ENCODE measurements around the gene NOP56. TPM values are rescaled to one million over a fixed set of nuclear protein-coding genes. Genes with fewer than 3 reads are reported as not detected.

Gene NOP56
- total and polyA plus RNA-seq, 9 of the 15 experiments (the other 6 are each of a cell fraction or from before 2014, with no cell fraction given) = 295 to 697 (median 439) TPM

DNA sequence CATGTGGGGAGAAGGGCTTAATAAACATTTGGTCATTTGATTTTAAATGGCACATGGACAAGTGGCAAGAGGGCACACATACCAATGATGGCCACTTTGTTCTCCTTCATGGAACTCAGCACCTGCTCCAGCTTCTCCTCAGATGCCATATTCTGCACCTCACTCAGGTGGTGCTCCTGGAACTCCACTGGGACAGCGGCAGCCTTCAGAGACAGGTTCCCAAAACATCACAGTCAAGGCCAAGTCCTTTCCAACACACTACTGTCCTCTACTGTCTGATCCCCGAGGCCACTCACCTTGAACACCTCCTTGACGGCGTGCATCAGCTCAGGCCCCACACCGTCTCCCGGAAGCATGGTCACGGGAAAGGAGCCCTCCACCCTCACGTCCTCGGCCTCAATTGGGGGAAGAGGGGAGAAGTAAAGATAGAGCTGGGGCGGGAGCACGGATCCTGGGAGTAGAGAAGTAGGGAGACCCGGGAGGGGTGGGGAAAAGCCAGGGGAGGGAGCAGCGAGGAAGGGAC is 11.0 kb downstream of the NOP56 start:
- DNase-seq (ENCODE audit: extremely low read depth in 1 of 4, low spot score in 3 of 4) (peak in 2 of 4 experiments; percentile 34 to 35), ATAC-seq (no peak), FAIRE-seq (no peak)
- Histone ChIP-seq H3K4me3 (peak overlapping the region; percentile 58), H2AFZ (ENCODE audit: low read depth, low read length) (peak overlapping the region; percentile 78), H3K27me3 (ENCODE audit: control insufficient read depth in 2 of 2, insufficient read depth in 2 of 2, low read length in 2 of 2) (no peaks in the 10 kb centered on the region), H3K4me2 (ENCODE audit: insufficient read depth, low read length) (peak overlapping the region; percentile 97), H3K27ac (ENCODE audit: extremely low read depth, low read depth, low read length) (peak overlapping the region; percentile 95), H3K36me3 (ENCODE audit: control insufficient read depth, insufficient read depth, low read length) (peaks cover 44% of the 10 kb centered on the region), H3K9ac (ENCODE audit: insufficient read depth in 1 of 2, low read depth in 2 of 2, low read length in 2 of 2) (peak overlapping the region; percentile 90 to 96), H3K9me1 (ENCODE audit: control insufficient read depth, insufficient read depth, low read length) (no peaks in the 10 kb centered on the region), H3K4me1 (replicated peaks in 1 of 2; ENCODE audit: control insufficient read depth in 2 of 2, insufficient read depth in 2 of 2, low read length in 2 of 2) (peaks cover 0 to 2% of the 10 kb centered on the region in 2 experiments; a peak in 2 of 5 replicates), H3K79me2 (ENCODE audit: control insufficient read depth, insufficient read depth, low read length) (peaks cover 16% of the 10 kb centered on the region), H3K9me3 (replicated peaks; ENCODE audit: control insufficient read depth, insufficient read depth, low read depth, low read length) (no peaks in the 10 kb centered on the region), H4K20me1 (replicated peaks; ENCODE audit: control insufficient read depth, insufficient read depth, low read length) (0 out of 2 replicates have a peak, but pooled peaks cover 5% of the 10 kb centered on the region)
- intact Hi-C loops (cut with micrococcal nuclease) (no loop called here), in situ Hi-C loops (cut with MboI) (no loop called here)
- POLR2A ChIA-PET = interaction anchor here (0.7 to 2.2 kb wide), 4 partner anchors 10 to 349 kb away, joined by 3 to 46 read pairs (median 4); partner anchors contain the start of genes NOP56 and SNRPB
- WGBS (ENCODE audit: insufficient coverage, low coverage, missing lambda C conversion rate) = 0% methylated on average over 9 of the region's 13 CpGs
- BruUV-seq (replicated peaks) = TSS peak; percentile 53
- CTCF ChIA-PET (ENCODE audit: low intra/inter-chr PET ratio) = no interaction called here
- TF ChIP-seq SIX5 (IDR thresholded peaks at IDR 0.05; ENCODE audit: borderline replicate concordance in 1 of 2, insufficient read depth in 1 of 2, low read depth in 1 of 2, low read length in 2 of 2) = no peak
- TF ChIP-seq ZNF830 (CRISPR knock-in tag; IDR thresholded peaks at IDR 0.05) = no peak
- no peak for TF ChIP-seq PURB (CRISPR knock-in tag; IDR thresholded peaks at IDR 0.05; ENCODE audit: low read depth)
- no peak for TF ChIP-seq STAT5B (CRISPR knock-in tag; IDR thresholded peaks at IDR 0.05)
- TF ChIP-seq ADNP (tag; IDR thresholded peaks at IDR 0.05) = no peak
- no peak for TF ChIP-seq TAF9B (IDR thresholded peaks at IDR 0.05; ENCODE audit: partially characterized antibody)
- TF ChIP-seq ZNF197 (CRISPR knock-in tag; IDR thresholded peaks at IDR 0.05; ENCODE audit: low read depth) = no peak
- no peak for TF ChIP-seq HNRNPH1 (optimal IDR thresholded peaks at IDR 0.05; ENCODE audit: low read depth, low read length)
- TF ChIP-seq HNRNPK (IDR thresholded peaks at IDR 0.05; ENCODE audit: low read depth, low read length, poor library complexity, severe bottlenecking) = no peak
- no peak for TF ChIP-seq EP300 (IDR thresholded peaks at IDR 0.05; ENCODE audit: low read length)
- TF ChIP-seq, protein P1, sequence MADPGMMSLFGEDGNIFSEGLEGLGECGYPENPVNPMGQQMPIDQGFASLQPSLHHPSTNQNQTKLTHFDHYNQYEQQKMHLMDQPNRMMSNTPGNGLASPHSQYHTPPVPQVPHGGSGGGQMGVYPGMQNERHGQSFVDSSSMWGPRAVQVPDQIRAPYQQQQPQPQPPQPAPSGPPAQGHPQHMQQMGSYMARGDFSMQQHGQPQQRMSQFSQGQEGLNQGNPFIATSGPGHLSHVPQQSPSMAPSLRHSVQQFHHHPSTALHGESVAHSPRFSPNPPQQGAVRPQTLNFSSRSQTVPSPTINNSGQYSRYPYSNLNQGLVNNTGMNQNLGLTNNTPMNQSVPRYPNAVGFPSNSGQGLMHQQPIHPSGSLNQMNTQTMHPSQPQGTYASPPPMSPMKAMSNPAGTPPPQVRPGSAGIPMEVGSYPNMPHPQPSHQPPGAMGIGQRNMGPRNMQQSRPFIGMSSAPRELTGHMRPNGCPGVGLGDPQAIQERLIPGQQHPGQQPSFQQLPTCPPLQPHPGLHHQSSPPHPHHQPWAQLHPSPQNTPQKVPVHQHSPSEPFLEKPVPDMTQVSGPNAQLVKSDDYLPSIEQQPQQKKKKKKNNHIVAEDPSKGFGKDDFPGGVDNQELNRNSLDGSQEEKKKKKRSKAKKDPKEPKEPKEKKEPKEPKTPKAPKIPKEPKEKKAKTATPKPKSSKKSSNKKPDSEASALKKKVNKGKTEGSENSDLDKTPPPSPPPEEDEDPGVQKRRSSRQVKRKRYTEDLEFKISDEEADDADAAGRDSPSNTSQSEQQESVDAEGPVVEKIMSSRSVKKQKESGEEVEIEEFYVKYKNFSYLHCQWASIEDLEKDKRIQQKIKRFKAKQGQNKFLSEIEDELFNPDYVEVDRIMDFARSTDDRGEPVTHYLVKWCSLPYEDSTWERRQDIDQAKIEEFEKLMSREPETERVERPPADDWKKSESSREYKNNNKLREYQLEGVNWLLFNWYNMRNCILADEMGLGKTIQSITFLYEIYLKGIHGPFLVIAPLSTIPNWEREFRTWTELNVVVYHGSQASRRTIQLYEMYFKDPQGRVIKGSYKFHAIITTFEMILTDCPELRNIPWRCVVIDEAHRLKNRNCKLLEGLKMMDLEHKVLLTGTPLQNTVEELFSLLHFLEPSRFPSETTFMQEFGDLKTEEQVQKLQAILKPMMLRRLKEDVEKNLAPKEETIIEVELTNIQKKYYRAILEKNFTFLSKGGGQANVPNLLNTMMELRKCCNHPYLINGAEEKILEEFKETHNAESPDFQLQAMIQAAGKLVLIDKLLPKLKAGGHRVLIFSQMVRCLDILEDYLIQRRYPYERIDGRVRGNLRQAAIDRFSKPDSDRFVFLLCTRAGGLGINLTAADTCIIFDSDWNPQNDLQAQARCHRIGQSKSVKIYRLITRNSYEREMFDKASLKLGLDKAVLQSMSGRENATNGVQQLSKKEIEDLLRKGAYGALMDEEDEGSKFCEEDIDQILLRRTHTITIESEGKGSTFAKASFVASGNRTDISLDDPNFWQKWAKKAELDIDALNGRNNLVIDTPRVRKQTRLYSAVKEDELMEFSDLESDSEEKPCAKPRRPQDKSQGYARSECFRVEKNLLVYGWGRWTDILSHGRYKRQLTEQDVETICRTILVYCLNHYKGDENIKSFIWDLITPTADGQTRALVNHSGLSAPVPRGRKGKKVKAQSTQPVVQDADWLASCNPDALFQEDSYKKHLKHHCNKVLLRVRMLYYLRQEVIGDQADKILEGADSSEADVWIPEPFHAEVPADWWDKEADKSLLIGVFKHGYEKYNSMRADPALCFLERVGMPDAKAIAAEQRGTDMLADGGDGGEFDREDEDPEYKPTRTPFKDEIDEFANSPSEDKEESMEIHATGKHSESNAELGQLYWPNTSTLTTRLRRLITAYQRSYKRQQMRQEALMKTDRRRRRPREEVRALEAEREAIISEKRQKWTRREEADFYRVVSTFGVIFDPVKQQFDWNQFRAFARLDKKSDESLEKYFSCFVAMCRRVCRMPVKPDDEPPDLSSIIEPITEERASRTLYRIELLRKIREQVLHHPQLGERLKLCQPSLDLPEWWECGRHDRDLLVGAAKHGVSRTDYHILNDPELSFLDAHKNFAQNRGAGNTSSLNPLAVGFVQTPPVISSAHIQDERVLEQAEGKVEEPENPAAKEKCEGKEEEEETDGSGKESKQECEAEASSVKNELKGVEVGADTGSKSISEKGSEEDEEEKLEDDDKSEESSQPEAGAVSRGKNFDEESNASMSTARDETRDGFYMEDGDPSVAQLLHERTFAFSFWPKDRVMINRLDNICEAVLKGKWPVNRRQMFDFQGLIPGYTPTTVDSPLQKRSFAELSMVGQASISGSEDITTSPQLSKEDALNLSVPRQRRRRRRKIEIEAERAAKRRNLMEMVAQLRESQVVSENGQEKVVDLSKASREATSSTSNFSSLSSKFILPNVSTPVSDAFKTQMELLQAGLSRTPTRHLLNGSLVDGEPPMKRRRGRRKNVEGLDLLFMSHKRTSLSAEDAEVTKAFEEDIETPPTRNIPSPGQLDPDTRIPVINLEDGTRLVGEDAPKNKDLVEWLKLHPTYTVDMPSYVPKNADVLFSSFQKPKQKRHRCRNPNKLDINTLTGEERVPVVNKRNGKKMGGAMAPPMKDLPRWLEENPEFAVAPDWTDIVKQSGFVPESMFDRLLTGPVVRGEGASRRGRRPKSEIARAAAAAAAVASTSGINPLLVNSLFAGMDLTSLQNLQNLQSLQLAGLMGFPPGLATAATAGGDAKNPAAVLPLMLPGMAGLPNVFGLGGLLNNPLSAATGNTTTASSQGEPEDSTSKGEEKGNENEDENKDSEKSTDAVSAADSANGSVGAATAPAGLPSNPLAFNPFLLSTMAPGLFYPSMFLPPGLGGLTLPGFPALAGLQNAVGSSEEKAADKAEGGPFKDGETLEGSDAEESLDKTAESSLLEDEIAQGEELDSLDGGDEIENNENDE (IDR thresholded peaks at IDR 0.05; ENCODE audit: low read depth, low read length) = no peak

All from K562 (cell line).